ENCODE results near the gene SLC1A4. TPM values are rescaled to one million over a fixed set of nuclear protein-coding genes. Genes with fewer than 3 reads are reported as not detected.
"Not testable (repeated sequence)": the region's sequence is repeated elsewhere in the genome, so short reads cannot be mapped to it uniquely, and the experiment has no call there.

The SLC1A4 gene
- total RNA-seq, 1 experiment from 2014 or later, result 12.9 TPM

DNA sequence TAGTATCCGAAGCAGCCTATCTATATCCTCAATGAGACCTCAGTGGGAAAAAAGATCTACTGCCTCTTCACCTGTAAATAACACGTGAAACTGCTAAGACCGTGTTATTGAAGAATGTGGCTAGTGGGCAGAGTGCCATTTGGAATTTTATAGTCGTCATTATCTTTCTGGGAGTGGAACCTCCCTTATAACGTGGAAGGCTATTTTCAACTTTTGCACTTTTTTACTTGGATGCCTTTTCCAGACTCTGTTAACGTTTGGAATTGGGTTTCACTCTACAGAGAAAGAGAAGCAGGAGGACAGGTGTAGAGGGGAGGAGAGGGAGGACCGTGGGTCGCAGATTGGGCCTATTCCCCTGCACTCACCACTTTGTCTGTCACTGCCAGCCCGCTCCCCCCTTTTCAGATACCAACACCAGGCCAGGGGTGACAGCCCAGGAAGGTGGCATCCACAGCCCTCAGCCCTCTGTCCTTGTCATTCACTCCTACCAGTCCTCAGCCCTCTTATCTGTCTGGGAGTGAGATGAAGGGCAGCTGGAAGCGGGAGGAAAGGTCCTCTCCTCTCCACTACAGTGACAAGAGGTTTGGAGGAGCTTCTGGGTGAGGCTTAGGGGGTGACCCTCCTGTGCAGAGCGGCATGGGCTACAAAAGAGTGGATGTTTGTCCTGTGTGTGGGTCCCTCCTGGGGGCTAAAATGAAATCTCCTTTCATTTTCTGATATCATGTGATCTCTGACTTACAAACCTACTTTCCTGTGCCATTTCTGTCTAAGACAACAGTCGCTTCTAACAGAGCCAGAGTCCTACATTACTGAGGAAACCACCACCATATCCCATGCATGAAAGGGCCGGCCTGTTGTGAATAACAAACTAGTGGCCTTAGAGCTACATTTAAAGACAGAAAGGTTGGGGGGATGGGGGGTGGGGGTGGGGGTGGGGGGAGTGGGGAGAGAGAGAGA is 43.1 kb downstream of the SLC1A4 start:
- DNase-seq (ENCODE audit: low read depth, low spot score) (no peak), ATAC-seq (no peak)
- Histone ChIP-seq H3K4me3 (ENCODE audit: low read depth in 2 of 2, low read length in 2 of 2) (no peak overlapping the region), H3K36me3 (ENCODE audit: control insufficient read depth, insufficient read depth, low read length) (no peaks in the 10 kb centered on the region), H3K9me3 (ENCODE audit: control insufficient read depth, insufficient read depth, low read depth, low read length) (no peaks in the 10 kb centered on the region), H3K27ac (ENCODE audit: low read length) (no peak overlapping the region), H3K27me3 (ENCODE audit: control insufficient read depth, insufficient read depth, low read length) (no peaks in the 10 kb centered on the region), H3K4me1 (ENCODE audit: control insufficient read depth, insufficient read depth, low read length) (no peaks in the 10 kb centered on the region)
- BruUV-seq (replicated peaks), result no TSS peak
- ChIA-PET POLR2A (no interaction called here), CTCF (interaction anchor here (0.6 to 1.2 kb wide), 4 partner anchors 115 to 634 kb away, joined by 3 to 12 read pairs (median 4); no protein-coding TSS in a partner anchor)
- intact Hi-C loops (cut with micrococcal nuclease; ENCODE audit: unreplicated experiment) (no loop called here), in situ Hi-C loops (cut with HindIII; ENCODE audit: low pct_unique_long_range_greater_than_20kb, low sequenced_read_pairs) (no loop called here)
- no peak for TF ChIP-seq TCF7L2 (IDR thresholded peaks at IDR 0.05; ENCODE audit: low read depth, low read length)
- TF ChIP-seq POLR2AphosphoS5 (IDR thresholded peaks at IDR 0.05; ENCODE audit: low read depth, low read length), result no peak
- TF ChIP-seq, protein P1, sequence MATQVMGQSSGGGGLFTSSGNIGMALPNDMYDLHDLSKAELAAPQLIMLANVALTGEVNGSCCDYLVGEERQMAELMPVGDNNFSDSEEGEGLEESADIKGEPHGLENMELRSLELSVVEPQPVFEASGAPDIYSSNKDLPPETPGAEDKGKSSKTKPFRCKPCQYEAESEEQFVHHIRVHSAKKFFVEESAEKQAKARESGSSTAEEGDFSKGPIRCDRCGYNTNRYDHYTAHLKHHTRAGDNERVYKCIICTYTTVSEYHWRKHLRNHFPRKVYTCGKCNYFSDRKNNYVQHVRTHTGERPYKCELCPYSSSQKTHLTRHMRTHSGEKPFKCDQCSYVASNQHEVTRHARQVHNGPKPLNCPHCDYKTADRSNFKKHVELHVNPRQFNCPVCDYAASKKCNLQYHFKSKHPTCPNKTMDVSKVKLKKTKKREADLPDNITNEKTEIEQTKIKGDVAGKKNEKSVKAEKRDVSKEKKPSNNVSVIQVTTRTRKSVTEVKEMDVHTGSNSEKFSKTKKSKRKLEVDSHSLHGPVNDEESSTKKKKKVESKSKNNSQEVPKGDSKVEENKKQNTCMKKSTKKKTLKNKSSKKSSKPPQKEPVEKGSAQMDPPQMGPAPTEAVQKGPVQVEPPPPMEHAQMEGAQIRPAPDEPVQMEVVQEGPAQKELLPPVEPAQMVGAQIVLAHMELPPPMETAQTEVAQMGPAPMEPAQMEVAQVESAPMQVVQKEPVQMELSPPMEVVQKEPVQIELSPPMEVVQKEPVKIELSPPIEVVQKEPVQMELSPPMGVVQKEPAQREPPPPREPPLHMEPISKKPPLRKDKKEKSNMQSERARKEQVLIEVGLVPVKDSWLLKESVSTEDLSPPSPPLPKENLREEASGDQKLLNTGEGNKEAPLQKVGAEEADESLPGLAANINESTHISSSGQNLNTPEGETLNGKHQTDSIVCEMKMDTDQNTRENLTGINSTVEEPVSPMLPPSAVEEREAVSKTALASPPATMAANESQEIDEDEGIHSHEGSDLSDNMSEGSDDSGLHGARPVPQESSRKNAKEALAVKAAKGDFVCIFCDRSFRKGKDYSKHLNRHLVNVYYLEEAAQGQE (IDR thresholded peaks at IDR 0.05; ENCODE audit: insufficient read depth in 1 of 2, low read depth in 2 of 2, low read length in 1 of 2), result no peak
- no peak for TF ChIP-seq SIN3A (IDR thresholded peaks at IDR 0.05; ENCODE audit: borderline replicate concordance, insufficient read depth, low read depth, low read length)
- TF ChIP-seq, protein P2, sequence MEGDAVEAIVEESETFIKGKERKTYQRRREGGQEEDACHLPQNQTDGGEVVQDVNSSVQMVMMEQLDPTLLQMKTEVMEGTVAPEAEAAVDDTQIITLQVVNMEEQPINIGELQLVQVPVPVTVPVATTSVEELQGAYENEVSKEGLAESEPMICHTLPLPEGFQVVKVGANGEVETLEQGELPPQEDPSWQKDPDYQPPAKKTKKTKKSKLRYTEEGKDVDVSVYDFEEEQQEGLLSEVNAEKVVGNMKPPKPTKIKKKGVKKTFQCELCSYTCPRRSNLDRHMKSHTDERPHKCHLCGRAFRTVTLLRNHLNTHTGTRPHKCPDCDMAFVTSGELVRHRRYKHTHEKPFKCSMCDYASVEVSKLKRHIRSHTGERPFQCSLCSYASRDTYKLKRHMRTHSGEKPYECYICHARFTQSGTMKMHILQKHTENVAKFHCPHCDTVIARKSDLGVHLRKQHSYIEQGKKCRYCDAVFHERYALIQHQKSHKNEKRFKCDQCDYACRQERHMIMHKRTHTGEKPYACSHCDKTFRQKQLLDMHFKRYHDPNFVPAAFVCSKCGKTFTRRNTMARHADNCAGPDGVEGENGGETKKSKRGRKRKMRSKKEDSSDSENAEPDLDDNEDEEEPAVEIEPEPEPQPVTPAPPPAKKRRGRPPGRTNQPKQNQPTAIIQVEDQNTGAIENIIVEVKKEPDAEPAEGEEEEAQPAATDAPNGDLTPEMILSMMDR (IDR thresholded peaks at IDR 0.05), result no peak

DNA sequence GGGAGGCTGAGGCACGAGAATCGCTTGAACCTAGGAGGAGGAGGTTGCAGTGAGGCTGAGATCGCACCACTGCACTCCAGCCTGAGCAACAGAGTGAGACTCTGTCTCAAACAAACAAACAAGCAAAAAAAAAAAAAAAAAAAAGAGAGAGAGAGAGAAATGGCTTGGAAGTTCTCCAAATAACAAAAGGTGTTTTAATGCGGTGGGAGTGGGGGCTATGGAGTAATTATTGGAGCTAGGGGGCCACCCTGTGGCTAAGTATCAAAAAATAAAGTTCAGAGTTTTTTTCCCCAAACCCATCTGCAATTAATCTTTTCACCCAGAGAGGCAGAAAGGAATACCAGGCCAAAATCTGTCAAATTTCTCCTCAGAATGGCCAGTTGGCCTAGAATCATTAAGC is 44.0 kb downstream of the SLC1A4 start:
- BruUV-seq (replicated peaks), result no TSS peak
- POLR2A ChIA-PET, result no interaction called here
- intact Hi-C loops (cut with micrococcal nuclease; ENCODE audit: unreplicated experiment), result no loop called here
- CTCF ChIA-PET, result interaction anchor here (0.6 to 1.2 kb wide), 3 partner anchors 116 to 422 kb away, joined by 4 to 12 read pairs (median 5); no protein-coding TSS in a partner anchor
- no peak overlapping the region for H3K4me3 ChIP-seq (ENCODE audit: low read depth in 2 of 2, low read length in 2 of 2)
- ATAC-seq, result no peak
- DNase-seq (ENCODE audit: low read depth, low spot score), result no peak
- in situ Hi-C loops (cut with HindIII; ENCODE audit: low pct_unique_long_range_greater_than_20kb, low sequenced_read_pairs), result no loop called here
- no peak overlapping the region for H3K27ac ChIP-seq (ENCODE audit: low read length)
- TF ChIP-seq SIN3A (IDR thresholded peaks at IDR 0.05; ENCODE audit: borderline replicate concordance, insufficient read depth, low read depth, low read length), result no peak
- no peaks in the 10 kb centered on the region for H3K27me3 ChIP-seq (ENCODE audit: control insufficient read depth, insufficient read depth, low read length)
- no peaks in the 10 kb centered on the region for H3K4me1 ChIP-seq (ENCODE audit: control insufficient read depth, insufficient read depth, low read length)
- H3K36me3 ChIP-seq (ENCODE audit: control insufficient read depth, insufficient read depth, low read length), result no peaks in the 10 kb centered on the region
- no peaks in the 10 kb centered on the region for H3K9me3 ChIP-seq (ENCODE audit: control insufficient read depth, insufficient read depth, low read depth, low read length)

DNA sequence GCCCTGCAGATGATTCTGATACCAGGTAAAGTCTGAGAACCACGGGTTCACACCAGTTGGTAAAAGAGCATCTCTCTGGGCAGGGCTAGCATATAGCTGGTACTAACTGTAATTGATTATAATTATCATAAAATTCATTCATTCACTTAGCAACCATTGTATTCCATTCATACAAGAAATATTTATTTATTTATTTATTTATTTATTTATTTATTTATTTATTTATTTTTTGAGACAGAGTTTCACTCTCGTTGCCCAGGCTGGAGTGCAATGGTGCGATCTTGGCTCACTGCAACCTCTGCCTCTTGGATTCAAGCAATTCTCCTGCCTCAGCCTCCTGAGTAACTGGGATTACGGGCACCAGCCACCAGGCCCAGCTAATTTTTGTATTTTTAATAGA is 44.5 kb downstream of the SLC1A4 start:
- H3K27ac ChIP-seq (ENCODE audit: low read length); H3K9me3 ChIP-seq (ENCODE audit: control insufficient read depth, insufficient read depth, low read depth, low read length); POLR2A ChIA-PET; H3K36me3 ChIP-seq (ENCODE audit: control insufficient read depth, insufficient read depth, low read length); intact Hi-C loops (cut with micrococcal nuclease; ENCODE audit: unreplicated experiment); BruUV-seq (replicated peaks); H3K27me3 ChIP-seq (ENCODE audit: control insufficient read depth, insufficient read depth, low read length); ATAC-seq; in situ Hi-C loops (cut with HindIII; ENCODE audit: low pct_unique_long_range_greater_than_20kb, low sequenced_read_pairs); DNase-seq (ENCODE audit: low read depth, low spot score); H3K4me3 ChIP-seq (ENCODE audit: low read depth in 2 of 2, low read length in 2 of 2); H3K4me1 ChIP-seq (ENCODE audit: control insufficient read depth, insufficient read depth, low read length): not testable (repeated sequence)
- CTCF ChIA-PET, result interaction anchor here (1.2 kb wide), 1 partner anchor 116 kb away, joined by 12 read pairs; no protein-coding TSS in a partner anchor

All from Panc1 (cell line).